Ishikawa (cell line): ENCODE measurements around the gene COL8A2.

ENCODE experiments used
- CEBPB ChIP-seq: IDR thresholded peaks from 2 replicates; pipeline ENCODE4 v1.6.1; 2012
- FOXM1 ChIP-seq: IDR thresholded peaks from 2 replicates; pipeline ENCODE4 v1.6.1; 2012; ENCODE audit warnings: low read depth, borderline replicate concordance
- RAD21 ChIP-seq: IDR thresholded peaks from 2 replicates; pipeline ENCODE4 v1.6.1; 2012; ENCODE audit warnings: low read depth
- TAF1 ChIP-seq: IDR thresholded peaks from 2 replicates; pipeline ENCODE4 v1.6.1; 2012; ENCODE audit warnings: low read depth, mild to moderate bottlenecking
- TCF12 ChIP-seq: IDR thresholded peaks from 2 replicates; pipeline ENCODE4 v1.6.1; 2012; ENCODE audit warnings: low read depth
- YY1 ChIP-seq: IDR thresholded peaks from 2 replicates; pipeline ENCODE4 v1.6.1; 2012; ENCODE audit warnings: low read depth
- TF ChIP-seq, protein P1 (sequence below): IDR thresholded peaks from 2 replicates; pipeline ENCODE4 v1.6.1; 2012

- TF ChIP-seq TCF12: no peak
- TF ChIP-seq TAF1: no peak
- no peak for TF ChIP-seq RAD21
- TF ChIP-seq, protein P1, sequence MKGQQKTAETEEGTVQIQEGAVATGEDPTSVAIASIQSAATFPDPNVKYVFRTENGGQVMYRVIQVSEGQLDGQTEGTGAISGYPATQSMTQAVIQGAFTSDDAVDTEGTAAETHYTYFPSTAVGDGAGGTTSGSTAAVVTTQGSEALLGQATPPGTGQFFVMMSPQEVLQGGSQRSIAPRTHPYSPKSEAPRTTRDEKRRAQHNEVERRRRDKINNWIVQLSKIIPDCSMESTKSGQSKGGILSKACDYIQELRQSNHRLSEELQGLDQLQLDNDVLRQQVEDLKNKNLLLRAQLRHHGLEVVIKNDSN: no peak
- TF ChIP-seq CEBPB: no peak
- TF ChIP-seq FOXM1: no peak
- no peak for TF ChIP-seq YY1
Observed at GRCh38 chr1:36134031-36134430, 9.0 kb upstream of the COL8A2 start.
